Measurements from ENCODE around the gene ITSN1. TPM values are rescaled to one million over a fixed set of nuclear protein-coding genes. Genes with fewer than 3 reads are reported as not detected.
A peak's percentile ranks its signal among the peaks of the same experiment; 100 is the strongest.

Gene ITSN1
- total and polyA plus RNA-seq, 12 donors: 20.0 to 60.5 (median 36.7) TPM

GRCh38 chr21:33660406-33660805 lies 18.1 kb downstream of the ITSN1 start:
- H3K9me3 ChIP-seq (replicated peaks in 1 of 3): no peaks in the 10 kb centered on the region
- 48 to 69% (median 54%) methylated on average over 1 of the region's 1 CpG for WGBS, 4 donors
- no peaks in the 10 kb centered on the region for H3K36me3 ChIP-seq (replicated peaks in 1 of 2)
- H3K4me1 ChIP-seq (replicated peaks in 1 of 2): peaks cover 35 to 57% of the 10 kb centered on the region in 2 donors
- TF ChIP-seq CTCF (IDR thresholded peaks at IDR 0.05) (no peak), POLR2A (IDR thresholded peaks at IDR 0.05) (no peak)
- no peak overlapping the region for H3K4me3 ChIP-seq
- H3K27ac ChIP-seq: peak overlapping the region in 1 of 5 donors; percentile 18
- intact Hi-C loops (cut with DNase I): no loop called here
- DNase-seq: no peak
- H3K27me3 ChIP-seq: no peaks in the 10 kb centered on the region

- 90 to 96% (median 96%) methylated on average over 1 of the region's 1 CpG for WGBS, 4 donors
- Histone ChIP-seq H3K9me3 (replicated peaks in 1 of 3) (no peaks in the 10 kb centered on the region), H3K27me3 (no peaks in the 10 kb centered on the region), H3K27ac (no peak overlapping the region), H3K4me3 (no peak overlapping the region), H3K4me1 (replicated peaks in 1 of 2) (peaks cover 32 to 50% of the 10 kb centered on the region in 2 donors), H3K36me3 (replicated peaks in 1 of 2) (no peaks in the 10 kb centered on the region)
- no peak for DNase-seq
- TF ChIP-seq CTCF (IDR thresholded peaks at IDR 0.05) (no peak), POLR2A (IDR thresholded peaks at IDR 0.05) (no peak)
- intact Hi-C loops (cut with DNase I): no loop called here
Measured at GRCh38 chr21:33661146-33661545, 18.8 kb downstream of the ITSN1 start.

GRCh38 chr21:33662046-33662445 lies 19.7 kb downstream of the ITSN1 start:
- intact Hi-C loops (cut with DNase I): no loop called here
- Histone ChIP-seq H3K36me3 (replicated peaks in 1 of 2) (no peaks in the 10 kb centered on the region), H3K4me1 (replicated peaks in 1 of 2) (peaks cover 23 to 41% of the 10 kb centered on the region in 2 donors), H3K4me3 (no peak overlapping the region), H3K9me3 (replicated peaks in 1 of 3) (no peaks in the 10 kb centered on the region), H3K27ac (no peak overlapping the region), H3K27me3 (no peaks in the 10 kb centered on the region)
- TF ChIP-seq POLR2A (IDR thresholded peaks at IDR 0.05) (no peak), CTCF (IDR thresholded peaks at IDR 0.05) (no peak)
- DNase-seq: no peak
- WGBS, 4 donors: 54 to 67% (median 66%) methylated on average over 3 of the region's 3 CpGs

GRCh38 chr21:33663241-33663640 lies 20.9 kb downstream of the ITSN1 start:
- no peaks in the 10 kb centered on the region for H3K9me3 ChIP-seq (replicated peaks in 1 of 3)
- peaks cover 19 to 39% of the 10 kb centered on the region in 2 donors for H3K4me1 ChIP-seq (replicated peaks in 1 of 2)
- TF ChIP-seq CTCF (IDR thresholded peaks at IDR 0.05) (no peak), POLR2A (IDR thresholded peaks at IDR 0.05) (no peak)
- whole genome bisulfite sequencing, 4 donors: 82 to 91% (median 87%) methylated on average over 2 of the region's 2 CpGs
- H3K27me3 ChIP-seq: no peaks in the 10 kb centered on the region
- DNase-seq: no peak
- intact Hi-C loops (cut with DNase I): no loop called here
- no peaks in the 10 kb centered on the region for H3K36me3 ChIP-seq (replicated peaks in 1 of 2)
- H3K27ac ChIP-seq: no peak overlapping the region
- no peak overlapping the region for H3K4me3 ChIP-seq
